Thoracic aorta (tissue), 2 donors: ENCODE data around the gene RTL10. TPM values are rescaled to one million over a fixed set of nuclear protein-coding genes. Genes with fewer than 3 reads are reported as not detected.

Experiments
- ATAC-seq: fragments of 150-250 bp; one replicate; pipeline ENCODE4 v1.8.0; 2017; ENCODE audit warnings: low read depth; ENCODE audit not compliant: insufficient number of reproducible peaks, low FRiP score
- DNase-seq: peaks from one replicate; pipeline ENCODE4 v3.0.0-alpha.2; 2020; ENCODE audit warnings: low spot score
- H3K27ac ChIP-seq, 2 donors: fragments of 200-600 bp; sonication (generic); 1 replicate in 1 of 2; 2 replicates in 1 of 2; pipeline ENCODE4 v1.5.1; 2016; ENCODE audit warnings: mild to moderate bottlenecking in 2 of 2, moderate library complexity in 2 of 2
- H3K27me3 ChIP-seq: fragments of 200-600 bp; sonication (generic); replicated peaks from 2 replicates; pipeline ENCODE4 v1.6.0; 2016; ENCODE audit warnings: mild to moderate bottlenecking; ENCODE audit not compliant: insufficient read depth
- H3K36me3 ChIP-seq: fragments of 200-600 bp; sonication (generic); one replicate; pipeline ENCODE4 v1.5.1; 2016
- H3K4me1 ChIP-seq, 2 donors: fragments of 200-600 bp; sonication (generic); 1 replicate in 1 of 2; 2 replicates in 1 of 2; pipeline versions ENCODE4 v1.5.1 to v1.6.0; 2016; ENCODE audit warnings: low read depth in 2 of 2, mild to moderate bottlenecking in 1 of 2; ENCODE audit not compliant: control insufficient read depth in 1 of 2
- H3K4me3 ChIP-seq: fragments of 200-600 bp; sonication (generic); 2 replicates; pipeline ENCODE4 v1.5.1; 2016; ENCODE audit warnings: mild to moderate bottlenecking
- H3K9me3 ChIP-seq: fragments of 200-600 bp; sonication (generic); 2 replicates; pipeline ENCODE4 v1.5.1; 2016
- total RNA-seq, 2 donors: library from RNA; depleted of rRNA; stranded (reverse); fragments of >200 nt; gene quantifications; one replicate each; pipeline versions ENCODE4 v1.1.0 to v1.2.3, GENCODE V29; 2016
- TF ChIP-seq, protein P1 (sequence below): fragments of 200-600 bp; sonication (generic); IDR thresholded peaks from one replicate; pipeline ENCODE4 v1.5.1; 2019; ENCODE audit warnings: antibody characterized with exemption

Gene RTL10
- total RNA-seq, 2 donors from 2014 or later, result 11.8 to 17.2 TPM

DNA sequence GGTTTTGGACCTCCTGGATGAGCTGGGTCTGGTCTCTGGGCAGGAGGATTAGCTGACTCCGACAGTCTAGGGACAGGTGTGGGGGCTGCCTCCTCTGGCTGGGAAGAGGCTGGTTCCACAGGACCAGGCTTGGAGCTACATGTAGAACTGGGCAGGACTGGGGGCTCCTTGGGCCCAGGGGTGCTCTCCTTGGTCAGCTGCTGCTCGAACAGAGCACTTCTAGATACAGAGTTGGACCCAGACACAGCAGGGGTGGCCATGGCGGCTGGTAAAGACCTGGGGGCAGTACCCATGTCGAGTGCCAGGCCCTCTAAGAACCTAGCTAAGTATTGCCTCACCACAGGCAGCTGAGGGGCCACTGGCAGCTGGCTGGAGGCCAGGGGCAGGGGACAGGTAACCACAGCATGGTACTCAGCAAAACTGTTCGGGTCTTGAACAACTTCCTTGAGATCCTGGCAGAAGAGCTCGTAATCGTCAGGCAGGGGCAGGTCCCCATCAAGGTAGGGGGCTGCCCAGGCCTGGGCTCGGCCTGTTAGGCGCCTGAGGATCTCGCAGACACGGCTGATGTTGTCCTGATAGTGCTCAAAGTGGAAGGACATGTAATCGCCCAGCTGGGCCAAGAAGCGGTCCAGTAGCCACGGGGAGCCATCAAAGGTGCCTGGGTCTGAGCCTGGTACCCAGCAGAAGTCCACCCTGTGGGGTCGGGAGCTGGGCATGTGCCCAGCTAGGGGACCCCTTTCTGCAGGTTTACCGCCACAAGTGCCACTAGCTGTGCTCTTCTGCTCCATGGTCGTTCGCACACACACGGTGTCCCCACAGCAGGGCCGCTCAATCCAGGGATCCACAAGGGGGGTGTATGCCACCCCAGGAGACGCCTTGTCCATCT lies 3.1 kb downstream of the RTL10 start:
- Histone ChIP-seq H3K4me3 (no peak overlapping the region), H3K4me1 (peaks cover 15 to 28% of the 10 kb centered on the region in 2 donors), H3K27me3 (no peaks in the 10 kb centered on the region), H3K36me3 (peaks cover 18% of the 10 kb centered on the region), H3K9me3 (no peaks in the 10 kb centered on the region), H3K27ac (no peak overlapping the region)
- TF ChIP-seq, protein P1, sequence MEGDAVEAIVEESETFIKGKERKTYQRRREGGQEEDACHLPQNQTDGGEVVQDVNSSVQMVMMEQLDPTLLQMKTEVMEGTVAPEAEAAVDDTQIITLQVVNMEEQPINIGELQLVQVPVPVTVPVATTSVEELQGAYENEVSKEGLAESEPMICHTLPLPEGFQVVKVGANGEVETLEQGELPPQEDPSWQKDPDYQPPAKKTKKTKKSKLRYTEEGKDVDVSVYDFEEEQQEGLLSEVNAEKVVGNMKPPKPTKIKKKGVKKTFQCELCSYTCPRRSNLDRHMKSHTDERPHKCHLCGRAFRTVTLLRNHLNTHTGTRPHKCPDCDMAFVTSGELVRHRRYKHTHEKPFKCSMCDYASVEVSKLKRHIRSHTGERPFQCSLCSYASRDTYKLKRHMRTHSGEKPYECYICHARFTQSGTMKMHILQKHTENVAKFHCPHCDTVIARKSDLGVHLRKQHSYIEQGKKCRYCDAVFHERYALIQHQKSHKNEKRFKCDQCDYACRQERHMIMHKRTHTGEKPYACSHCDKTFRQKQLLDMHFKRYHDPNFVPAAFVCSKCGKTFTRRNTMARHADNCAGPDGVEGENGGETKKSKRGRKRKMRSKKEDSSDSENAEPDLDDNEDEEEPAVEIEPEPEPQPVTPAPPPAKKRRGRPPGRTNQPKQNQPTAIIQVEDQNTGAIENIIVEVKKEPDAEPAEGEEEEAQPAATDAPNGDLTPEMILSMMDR, result no peak
- ATAC-seq, result no peak
- DNase-seq, result no peak

DNA sequence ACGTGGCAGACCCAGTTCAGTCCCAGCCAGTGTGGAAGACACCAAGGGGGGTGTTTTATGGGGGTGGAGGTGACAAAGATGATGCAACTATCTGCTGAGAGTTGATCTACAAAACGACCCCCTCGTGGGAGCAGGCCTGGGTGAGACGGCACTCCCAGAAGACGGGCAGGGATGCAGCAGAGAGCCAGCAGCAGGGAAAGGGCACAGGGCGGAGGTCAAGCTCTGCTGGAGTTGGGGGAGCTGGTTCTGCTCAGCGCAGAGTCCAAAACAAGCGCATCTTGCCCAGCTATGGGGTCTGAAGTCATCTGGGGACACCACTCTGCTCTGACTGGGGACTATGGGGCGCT lies 3.9 kb downstream of the RTL10 start:
- Histone ChIP-seq H3K36me3 (peaks cover 18% of the 10 kb centered on the region), H3K4me1 (peaks cover 10 to 23% of the 10 kb centered on the region in 2 donors), H3K9me3 (no peaks in the 10 kb centered on the region), H3K27me3 (no peaks in the 10 kb centered on the region), H3K4me3 (no peak overlapping the region), H3K27ac (no peak overlapping the region)
- no peak for ATAC-seq
- TF ChIP-seq, protein P1, result no peak
- no peak for DNase-seq

DNA sequence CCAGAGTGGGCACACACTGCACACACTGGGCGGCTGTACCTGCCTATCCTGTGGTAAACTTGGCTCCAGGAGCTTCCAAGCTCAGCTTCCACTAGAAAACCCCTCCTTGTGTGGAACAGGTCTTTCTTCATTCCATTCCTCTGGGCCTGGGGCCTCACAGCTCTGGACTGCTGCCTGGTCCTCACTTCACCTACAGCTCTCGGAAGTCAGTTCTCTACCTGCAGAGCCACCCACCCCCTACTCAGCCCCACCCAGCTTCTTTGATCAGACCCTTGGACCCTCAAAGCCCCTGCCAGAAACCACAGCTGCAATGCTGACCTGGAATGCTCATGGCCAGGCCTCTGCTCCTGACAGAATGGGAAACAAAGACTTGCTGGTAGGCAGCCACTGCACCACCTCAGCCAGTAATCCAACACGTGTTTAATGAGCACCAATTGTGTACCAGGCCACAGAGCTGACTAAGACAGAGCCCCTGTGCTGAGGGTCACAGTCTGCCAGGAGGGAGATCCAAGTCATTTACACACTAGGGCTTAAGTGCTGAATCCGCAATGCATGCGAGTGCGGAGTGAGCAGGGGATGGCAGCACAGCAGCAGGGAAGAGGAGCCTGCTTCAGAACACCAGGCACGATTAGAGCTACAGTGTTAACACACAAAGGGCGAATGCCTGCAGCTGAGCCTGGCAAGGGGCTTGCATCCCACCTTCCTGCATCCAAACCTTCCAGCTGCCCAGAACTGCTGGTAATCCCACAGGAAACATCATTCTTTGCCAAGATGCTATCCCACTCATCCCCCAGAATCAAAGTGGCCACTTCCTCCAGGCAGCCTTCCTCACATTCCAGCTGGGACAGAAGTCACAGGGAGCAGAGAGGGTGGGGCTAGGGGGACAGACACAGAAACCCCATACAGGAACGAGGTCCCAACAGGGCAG lies 4.6 kb downstream of the RTL10 start:
- Histone ChIP-seq H3K36me3 (peaks cover 18% of the 10 kb centered on the region), H3K9me3 (no peaks in the 10 kb centered on the region), H3K4me1 (peaks cover 7 to 20% of the 10 kb centered on the region in 2 donors), H3K27me3 (no peaks in the 10 kb centered on the region), H3K27ac (no peak overlapping the region), H3K4me3 (no peak overlapping the region)
- DNase-seq (no peak), ATAC-seq (no peak)
- TF ChIP-seq, protein P1, result no peak

DNA sequence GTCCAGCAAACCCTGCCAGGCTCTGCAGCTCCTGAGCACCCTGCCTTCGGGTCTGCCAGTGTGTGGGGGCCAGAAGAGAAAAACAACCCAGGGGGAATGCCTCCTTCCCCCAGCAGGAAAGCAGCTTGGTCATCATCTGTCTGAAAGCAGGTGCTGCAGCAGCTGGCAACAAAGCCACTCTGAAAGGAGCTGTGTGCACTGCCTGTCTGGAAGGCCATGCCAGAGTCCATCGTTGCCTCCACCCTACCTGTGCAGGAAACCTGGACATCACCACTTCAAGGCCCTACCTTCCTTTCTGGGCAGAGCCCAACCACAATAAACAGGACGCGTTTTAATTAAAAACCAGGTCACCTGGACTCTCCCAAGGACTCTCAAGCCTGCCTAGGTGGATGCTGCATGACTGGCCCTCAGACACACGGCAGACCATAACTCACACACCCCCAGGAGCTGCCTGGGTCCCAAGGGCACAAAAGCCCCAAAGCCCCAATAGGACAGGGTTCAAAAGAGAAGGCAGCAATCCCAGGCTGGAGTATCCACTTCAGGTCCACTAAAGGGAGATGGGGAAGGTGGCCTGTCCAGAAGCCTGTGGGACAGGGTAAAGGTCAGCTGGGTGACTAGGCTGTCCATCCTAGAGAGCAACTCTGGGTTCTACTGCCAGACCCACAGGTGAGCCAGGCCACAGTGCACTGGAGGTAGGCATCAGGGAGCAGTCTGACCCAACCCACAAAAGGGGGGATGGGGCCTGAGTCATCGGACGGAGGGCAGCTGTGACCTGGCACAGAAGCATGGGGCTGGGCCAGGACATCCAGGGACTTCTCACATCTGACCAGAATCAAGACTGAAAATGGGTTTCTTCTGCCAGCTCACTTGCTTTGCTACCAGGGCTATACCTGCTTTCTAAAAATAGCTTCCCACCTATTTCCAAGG lies 6.1 kb downstream of the RTL10 start:
- H3K27me3 ChIP-seq, result no peaks in the 10 kb centered on the region
- no peaks in the 10 kb centered on the region for H3K9me3 ChIP-seq
- H3K36me3 ChIP-seq, result peaks cover 18% of the 10 kb centered on the region
- DNase-seq, result no peak
- no peak overlapping the region for H3K27ac ChIP-seq
- H3K4me1 ChIP-seq, result peaks cover 19 to 30% of the 10 kb centered on the region in 2 donors
- TF ChIP-seq, protein P1, result no peak
- no peak for ATAC-seq
- no peak overlapping the region for H3K4me3 ChIP-seq
